Thyroid gland (tissue), 4 donors: ENCODE data around the gene CARD11.

Experiments
- POLR2A ChIP-seq, 2 donors: fragments of 450-650 bp; IDR thresholded peaks; one replicate each; pipeline ENCODE4 v1.6.1; 2017; ENCODE audit warnings: antibody characterized with exemption in 2 of 2, mild to moderate bottlenecking in 2 of 2, moderate library complexity in 1 of 2
- TF ChIP-seq, protein P1 (sequence below), 6 experiments: fragments of 200-600 bp in 3 of 6; fragments of 450-650 bp in 3 of 6; sonication (generic) in 3 of 6; IDR thresholded peaks; one replicate each; pipeline ENCODE4 v1.5.1; 2016 to 2019; ENCODE audit warnings: antibody characterized with exemption in 6 of 6, mild to moderate bottlenecking in 2 of 6, inconsistent platforms in 1 of 6, moderate library complexity in 1 of 6

DNA sequence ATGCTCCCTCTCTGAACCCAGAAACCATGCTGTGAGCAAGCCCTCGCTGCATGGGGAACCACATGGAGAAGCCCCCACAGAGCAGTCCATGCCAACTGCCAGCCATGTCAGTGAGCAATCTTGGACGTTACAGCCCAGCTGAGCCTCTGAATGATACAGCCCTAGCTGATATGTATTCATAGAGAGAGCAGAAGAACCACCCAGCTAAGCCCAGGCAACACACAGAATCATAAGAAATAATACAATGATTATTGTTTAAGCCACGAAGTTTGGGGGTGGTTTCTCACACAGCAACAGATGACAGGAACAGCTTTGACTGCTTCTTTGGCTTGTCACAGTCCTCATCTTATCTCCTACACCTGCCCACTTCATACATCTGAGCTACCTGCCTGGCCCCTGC, 32.5 kb upstream of the CARD11 start:
- TF ChIP-seq POLR2A (IDR thresholded peaks at IDR 0.05), result no peak
- TF ChIP-seq, protein P1, sequence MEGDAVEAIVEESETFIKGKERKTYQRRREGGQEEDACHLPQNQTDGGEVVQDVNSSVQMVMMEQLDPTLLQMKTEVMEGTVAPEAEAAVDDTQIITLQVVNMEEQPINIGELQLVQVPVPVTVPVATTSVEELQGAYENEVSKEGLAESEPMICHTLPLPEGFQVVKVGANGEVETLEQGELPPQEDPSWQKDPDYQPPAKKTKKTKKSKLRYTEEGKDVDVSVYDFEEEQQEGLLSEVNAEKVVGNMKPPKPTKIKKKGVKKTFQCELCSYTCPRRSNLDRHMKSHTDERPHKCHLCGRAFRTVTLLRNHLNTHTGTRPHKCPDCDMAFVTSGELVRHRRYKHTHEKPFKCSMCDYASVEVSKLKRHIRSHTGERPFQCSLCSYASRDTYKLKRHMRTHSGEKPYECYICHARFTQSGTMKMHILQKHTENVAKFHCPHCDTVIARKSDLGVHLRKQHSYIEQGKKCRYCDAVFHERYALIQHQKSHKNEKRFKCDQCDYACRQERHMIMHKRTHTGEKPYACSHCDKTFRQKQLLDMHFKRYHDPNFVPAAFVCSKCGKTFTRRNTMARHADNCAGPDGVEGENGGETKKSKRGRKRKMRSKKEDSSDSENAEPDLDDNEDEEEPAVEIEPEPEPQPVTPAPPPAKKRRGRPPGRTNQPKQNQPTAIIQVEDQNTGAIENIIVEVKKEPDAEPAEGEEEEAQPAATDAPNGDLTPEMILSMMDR (IDR thresholded peaks at IDR 0.05), result no peak
